Fibroblast of upper back skin (primary cell): ENCODE results near the gene DCTN3.

Source experiments
- DNase-seq: peaks from one replicate; pipeline ENCODE4 v3.0.0-alpha.2; 2013

The DCTN3 gene

GRCh38 chr9:34620061-34620994 is at the start of gene DCTN3:
Gene DCTN3, minus strand, starts transcription at chr9:34620495. Its CDS starts 31 bp downstream, at chr9:34620464.
- DNase-seq: peak; percentile 95

DNA sequence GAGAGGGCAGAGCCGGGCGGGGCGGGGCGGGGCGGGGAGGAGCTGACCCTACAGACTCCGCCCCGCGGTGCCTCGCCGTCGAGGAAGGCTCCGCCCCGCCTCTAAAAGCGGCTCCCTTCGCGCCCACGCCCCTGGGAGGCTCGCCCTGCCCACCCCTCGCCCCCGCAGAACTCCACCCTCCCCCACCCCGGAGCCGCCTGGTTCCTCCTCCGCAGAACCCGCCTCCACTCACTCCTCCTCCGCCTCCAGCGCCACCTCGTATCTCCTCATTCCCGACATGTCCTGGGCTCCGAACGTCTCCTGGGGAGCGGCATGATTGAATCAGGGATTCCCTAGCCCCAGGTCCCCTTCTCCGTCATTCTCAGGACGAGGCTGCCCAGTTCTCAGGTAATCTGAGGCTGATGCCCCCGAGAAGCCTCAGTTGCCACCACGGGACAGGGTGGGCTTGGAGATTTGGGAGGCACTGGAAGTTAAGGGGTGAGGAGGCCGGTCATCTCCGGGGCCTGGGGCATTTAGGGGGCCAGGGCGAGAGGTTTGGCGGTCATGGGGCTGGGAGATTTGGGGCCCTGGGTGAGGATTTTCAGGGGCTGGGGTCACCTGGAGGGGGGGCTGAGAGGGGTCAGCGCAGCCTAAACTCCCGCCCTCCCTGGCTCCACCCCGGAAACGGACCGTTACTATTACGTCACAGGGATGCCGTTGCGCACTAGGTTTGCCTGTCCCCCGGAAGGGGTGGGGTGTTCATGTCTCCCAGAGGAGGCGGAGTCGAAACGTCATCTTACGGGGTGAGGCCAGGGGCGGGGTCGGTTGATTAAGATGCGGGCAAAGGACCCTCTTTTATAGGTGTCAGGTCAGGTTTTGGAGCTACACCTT is 45.3 kb upstream of the DCTN3 start:
- DNase-seq: peak; percentile 95

DNA sequence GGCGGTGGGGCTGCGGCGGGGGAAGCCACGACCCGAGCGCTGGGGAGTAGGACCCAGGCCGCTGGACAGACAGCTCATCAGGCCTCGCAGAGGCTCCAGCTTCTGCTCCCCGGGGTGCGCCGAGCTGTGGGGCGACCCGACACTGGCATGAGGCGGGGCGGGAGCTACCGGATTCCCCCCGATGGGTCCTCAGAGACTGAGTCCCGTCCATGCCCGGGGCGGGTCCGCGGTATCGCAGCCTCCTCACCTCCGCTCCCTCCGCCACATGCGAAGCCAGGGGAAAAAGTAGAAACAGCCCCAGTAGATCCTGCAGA is 44.7 kb upstream of the DCTN3 start:
- no peak for DNase-seq

GRCh38 chr9:34664281-34665066 is 44.2 kb upstream of the DCTN3 start:
- DNase-seq: peak; percentile 64

GRCh38 chr9:34663303-34663605 is 43.0 kb upstream of the DCTN3 start:
- DNase-seq: no peak

DNA sequence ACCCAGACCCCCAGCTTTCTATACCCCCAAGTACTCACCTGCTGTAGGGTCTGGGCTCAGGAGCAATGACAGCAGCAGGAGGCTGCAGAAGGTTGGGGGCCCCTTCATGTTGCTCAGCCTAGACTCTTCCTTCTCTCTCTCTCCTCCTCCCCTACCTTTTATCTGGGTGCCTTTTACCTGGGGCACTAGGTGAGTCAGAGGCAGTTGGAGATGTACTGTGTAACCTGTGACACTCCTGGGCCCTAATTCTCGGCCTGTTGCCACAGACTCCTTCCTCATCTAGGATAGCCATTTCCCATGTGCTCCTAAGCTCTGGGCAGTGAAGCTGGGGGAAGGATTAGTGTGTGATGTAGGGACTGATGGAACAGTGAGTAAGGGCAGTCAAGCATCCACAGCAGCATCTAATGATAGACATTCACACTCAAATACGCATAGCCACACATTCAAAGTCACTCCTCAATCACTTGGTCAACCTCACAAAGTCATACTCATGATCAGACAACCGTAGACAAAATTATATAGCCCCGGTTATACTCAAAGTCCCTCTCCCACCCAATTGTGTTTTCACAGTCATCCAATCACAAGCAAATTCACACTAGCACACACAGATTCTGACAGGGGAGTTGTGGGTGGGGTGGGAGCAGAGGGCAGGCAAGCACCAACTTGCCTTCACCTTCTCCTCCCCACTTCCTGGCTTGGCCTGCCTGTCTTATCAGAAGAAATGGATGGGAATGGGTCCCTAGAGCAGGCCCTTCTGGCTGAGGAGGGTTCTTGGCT is 42.4 kb upstream of the DCTN3 start, which contains the start of gene CCL27:
Gene CCL27 (minus strand): TSS at position 132 of the 777 bp plus-strand sequence. CDS start 24 bp downstream, at position 108.
- no peak for DNase-seq

DNA sequence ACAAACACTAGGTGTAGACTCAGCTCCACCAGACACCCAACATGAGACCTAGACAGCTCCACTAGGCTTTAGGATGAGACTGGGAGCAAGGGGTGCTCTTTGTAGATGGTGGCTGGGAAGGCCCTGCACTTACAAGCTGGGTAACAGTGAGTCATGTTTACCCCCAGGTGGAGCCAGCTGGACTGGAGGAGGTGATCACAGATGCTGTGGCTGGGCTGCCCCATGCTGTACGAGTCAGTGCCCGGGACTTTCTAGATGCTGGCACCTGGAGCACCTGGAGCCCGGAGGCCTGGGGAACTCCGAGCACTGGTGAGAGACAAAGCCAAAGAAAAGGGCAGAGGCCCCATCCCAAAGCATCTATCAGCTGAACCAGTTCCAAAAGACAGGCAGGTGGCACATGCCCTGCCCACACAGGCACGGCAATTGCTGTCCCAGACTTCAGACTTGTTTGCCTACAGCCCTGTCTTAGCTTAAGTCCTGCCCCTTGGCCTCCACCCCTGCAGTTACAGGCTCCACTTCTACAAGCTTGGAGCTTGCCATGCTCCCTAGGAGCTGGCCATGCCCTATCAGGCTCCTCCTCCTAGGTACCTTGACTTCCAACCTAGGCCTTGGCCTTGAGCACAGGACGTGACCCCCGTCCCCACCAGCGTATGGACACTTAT is 39.4 kb upstream of the DCTN3 start:
- DNase-seq: no peak

DNA sequence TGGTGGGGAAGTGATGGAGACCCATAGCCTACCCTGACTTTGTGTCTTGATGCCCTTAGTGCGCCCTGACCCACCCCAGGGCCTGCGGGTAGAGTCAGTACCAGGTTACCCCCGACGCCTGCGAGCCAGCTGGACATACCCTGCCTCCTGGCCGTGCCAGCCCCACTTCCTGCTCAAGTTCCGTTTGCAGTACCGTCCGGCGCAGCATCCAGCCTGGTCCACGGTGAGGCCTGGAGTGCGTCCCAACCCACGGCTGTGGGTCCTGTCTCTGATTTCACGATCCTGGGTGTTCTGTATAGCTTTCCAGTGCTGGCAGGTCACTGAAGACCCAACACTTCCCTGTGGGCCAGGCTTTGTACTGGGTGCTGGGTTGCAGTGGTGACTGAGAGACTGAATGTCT is 38.2 kb upstream of the DCTN3 start:
- no peak for DNase-seq

DNA sequence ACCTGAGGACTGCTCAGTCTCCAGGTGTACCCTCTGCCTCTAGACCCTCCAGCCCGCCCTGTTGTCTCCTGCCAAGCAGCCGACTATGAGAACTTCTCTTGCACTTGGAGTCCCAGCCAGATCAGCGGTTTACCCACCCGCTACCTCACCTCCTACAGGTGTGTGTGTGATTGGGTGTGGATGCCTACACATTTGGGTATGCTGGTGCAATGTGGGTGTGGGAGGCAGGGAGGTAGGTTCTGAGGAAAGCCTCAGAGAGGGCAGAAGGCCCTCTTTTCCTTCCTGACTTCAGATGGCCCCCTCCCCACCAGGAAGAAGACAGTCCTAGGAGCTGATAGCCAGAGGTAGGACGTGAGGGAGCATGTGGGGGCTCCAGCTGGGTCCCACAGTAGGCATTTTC is 36.7 kb upstream of the DCTN3 start:
- DNase-seq: no peak

DNA sequence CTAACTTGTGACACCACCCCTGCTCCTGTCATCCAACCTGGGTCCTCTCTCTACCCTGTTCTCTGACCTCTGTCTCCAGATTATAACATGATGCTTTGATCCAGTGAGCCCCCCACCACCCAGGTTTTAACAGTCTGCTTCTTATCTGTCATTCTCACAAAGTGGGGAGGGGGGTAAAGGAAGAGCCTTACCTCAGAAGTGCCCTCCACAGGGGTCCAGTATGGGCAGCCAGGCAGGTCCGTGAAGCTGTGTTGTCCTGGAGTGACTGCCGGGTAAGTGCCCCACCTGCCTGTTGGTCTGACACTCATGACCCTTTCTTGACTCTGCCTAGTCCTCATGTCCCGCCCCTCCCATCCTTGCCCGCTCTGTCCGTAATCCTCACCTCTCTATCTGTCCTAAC is 35.1 kb upstream of the DCTN3 start:
- DNase-seq: no peak

- DNase-seq: peak; percentile 88
These were observed 34.2 kb upstream of the DCTN3 start for GRCh38 chr9:34654323-34655051.

DNA sequence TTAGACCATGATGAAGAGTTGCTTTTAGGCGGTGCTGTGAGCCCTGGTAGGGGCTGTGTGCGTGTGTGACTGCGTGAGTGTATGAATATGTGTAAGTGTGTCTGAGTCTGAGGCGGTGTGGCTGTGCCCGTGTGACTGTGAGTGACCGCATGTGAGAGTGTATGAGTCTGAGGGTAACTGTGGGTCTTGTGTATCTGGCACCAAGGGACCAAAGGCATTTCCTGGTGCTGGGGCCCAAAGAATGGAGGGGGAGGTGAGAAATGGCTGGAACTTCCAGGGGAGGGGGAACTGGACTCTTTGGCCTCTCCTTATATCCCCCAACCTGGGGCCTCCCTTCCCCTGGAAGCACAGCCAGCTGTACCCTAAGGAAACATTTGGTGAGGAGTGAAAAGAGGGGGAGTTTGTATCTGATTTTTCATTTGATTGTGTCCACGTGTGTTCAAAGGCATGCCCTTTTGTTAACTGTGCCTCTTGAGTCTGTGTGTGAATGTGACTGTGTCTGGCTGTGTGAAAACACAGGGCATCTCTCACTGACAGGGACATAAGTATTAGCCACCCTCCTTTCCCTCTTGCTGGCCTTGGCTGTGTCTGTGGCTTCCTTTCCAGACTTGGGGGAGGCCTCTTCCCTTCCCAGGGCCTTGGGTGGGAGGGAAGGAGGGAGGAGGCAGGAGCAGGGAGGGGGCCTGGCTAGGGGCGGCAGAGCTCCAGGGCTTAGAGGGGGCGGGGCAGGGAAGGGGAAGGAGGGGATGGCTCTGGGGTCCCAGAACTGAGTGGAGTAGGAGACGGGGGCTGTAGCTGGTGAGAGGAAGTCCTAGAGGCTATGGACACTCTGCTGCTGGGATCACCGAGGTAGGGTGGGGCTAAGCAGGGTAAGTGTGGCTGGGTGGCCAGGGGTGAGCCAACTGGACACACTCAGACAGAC is 33.1 kb upstream of the DCTN3 start:
- DNase-seq: peak; percentile 65

DNA sequence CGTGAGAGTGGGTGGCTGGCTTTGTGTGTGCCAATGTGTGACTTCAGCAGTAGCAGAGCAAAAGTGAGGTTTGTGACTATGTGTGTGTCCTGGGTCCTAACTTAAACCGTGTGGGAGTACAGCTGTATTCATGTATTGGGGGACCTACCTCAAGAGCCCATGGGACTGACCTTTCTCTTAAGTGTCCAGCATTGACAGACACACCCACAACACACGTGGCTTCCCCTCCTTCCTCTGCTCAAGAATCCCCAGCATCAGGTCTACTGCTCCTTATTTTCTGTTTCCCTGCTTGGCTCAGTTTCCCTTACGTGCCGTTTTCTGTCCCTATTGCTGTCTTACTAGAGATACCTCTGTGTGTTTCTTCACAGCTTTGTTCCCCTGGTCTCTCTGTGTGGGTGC is 32.3 kb upstream of the DCTN3 start:
- no peak for DNase-seq

DNA sequence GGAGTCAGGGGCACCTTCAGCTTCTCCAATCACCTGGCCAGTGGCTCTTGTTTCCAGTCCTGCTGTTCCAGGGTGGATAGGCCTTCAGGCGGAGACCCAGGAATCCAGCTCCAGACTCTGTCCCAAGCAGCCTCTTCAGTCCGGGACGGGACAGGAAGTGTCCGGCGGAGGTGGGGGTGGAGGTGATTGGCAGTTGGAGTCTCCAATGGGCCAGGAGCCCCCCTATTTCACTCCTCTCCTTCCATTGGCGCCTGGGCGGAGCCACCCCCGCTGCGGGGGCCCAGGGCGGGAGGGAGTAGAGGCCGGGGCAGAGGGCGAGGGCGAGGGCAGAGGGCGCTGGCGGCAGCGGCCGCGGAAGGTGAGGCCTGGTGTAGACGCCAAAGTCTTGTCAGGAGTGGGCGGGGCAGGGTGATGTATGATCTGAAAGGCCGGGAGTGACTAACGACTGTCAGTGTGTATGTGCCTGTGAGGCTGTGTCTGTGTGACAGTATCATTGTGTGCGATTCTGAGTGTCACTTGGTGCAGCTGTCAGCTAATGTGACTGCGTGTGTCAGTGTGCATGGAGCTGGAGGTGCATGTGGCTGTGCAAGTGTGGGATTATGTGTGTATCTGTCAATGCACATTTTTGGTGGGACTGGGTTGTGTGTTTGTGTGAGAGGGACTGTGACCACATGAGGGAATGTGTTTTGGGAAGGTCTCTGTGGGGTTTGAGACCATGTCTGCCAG is 31.7 kb upstream of the DCTN3 start, which contains the start of gene IL11RA:
Gene IL11RA (plus strand): TSS at position 310 of the 726 bp plus-strand sequence. CDS start 3,033 bp downstream, outside the sequence.
- DNase-seq: peak; percentile 81

- peak; percentile 34 for DNase-seq
These were observed 31.0 kb upstream of the DCTN3 start for GRCh38 chr9:34651321-34651720.

DNA sequence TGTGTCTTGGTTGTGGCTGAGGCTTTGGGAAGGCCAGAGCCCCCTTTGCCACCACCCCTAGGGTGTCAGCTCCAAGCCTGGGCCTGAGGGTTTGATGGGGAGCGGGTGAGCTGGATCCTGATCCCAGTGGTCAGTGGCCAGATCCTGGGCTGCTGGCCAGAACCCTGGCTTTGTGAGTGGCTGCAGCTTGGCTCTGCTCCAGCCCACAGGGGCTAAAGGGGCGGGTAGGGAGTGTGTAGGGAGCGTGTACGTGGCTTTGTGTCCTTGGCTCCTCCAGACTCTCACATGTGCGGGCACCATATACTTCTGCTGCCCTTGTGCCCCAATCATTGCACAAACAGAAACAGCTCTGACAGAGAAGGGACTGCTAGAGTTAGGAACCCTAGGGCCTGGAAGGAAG is 30.5 kb upstream of the DCTN3 start:
- no peak for DNase-seq

DNA sequence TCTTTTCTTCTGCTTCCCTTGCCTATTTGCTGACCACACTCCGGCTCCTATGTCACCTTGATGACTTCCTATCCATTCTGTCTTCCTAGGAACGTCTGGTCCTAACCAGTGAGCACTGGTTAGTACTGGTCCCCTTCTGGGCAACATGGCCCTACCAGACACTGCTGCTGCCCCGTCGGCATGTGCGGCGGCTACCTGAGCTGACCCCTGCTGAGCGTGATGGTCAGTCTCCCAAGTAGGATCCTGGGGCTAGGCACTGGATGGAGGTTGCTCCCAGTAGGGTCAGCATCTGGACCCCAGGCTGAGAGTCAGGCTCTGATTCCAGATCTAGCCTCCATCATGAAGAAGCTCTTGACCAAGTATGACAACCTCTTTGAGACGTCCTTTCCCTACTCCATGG is 28.4 kb upstream of the DCTN3 start:
- DNase-seq: no peak

- DNase-seq: no peak
These were observed 27.4 kb upstream of the DCTN3 start for GRCh38 chr9:34647651-34648050.

- no peak for DNase-seq
These were observed 26.7 kb upstream of the DCTN3 start for GRCh38 chr9:34647084-34647403.
